NCI-H1436 (cell line): Measurements from ENCODE around the gene KEAP1.

ENCODE experiments used
- DNase-seq: peaks from one replicate; lab custom pipeline; 2025; lab: John Stamatoyannopoulos, UW

The KEAP1 gene

GRCh38 chr19:10449037-10449436 is 54.1 kb downstream of the KEAP1 start:
- no peak for DNase-seq

- DNase-seq, result no peak
These were observed 60.5 kb downstream of the KEAP1 start for GRCh38 chr19:10442698-10443097.

DNA sequence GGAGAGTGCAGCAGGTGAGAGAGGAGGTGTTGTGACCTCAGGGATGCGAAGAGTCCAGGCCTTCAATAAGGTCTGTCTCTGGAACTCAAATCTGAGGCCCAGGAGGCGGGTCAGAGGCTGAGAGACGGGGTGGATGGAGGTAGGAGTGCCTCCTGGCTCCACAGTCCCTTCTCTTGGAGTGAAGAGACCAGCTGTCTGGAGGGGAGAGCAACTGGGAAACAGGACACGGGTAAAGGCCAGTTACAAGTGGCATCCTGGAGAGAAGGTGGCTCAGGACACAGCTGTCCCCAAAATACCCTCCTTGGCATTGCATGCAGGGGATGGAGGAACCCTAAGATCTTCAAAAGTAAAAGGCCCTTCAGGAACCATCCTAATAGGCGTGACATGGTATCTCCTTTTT is 63.6 kb downstream of the KEAP1 start:
- no peak for DNase-seq
